WTC11 (cell line): ENCODE measurements around the gene HNF1A. TPM values are rescaled to one million over a fixed set of nuclear protein-coding genes. Genes with fewer than 3 reads are reported as not detected.

Experiments used
- ATF3 ChIP-seq: sonication (generic); formaldehyde crosslinking; conservative IDR thresholded peaks from 2 replicates; pipeline ENCODE4 v1.8.1; 2022; ENCODE audit warnings: mild to moderate bottlenecking, missing genetic modification reagents
- ATF6 ChIP-seq: sonication (generic); formaldehyde crosslinking; IDR thresholded peaks from 2 replicates; pipeline ENCODE4 v1.8.1; 2023; ENCODE audit warnings: mild to moderate bottlenecking, missing genetic modification reagents
- E2F5 ChIP-seq: sonication (generic); formaldehyde crosslinking; IDR thresholded peaks from 2 replicates; pipeline ENCODE4 v1.8.1; 2022; ENCODE audit warnings: mild to moderate bottlenecking, moderate library complexity, missing genetic modification reagents
- FOXK1 ChIP-seq: sonication (generic); formaldehyde crosslinking; IDR thresholded peaks from 2 replicates; pipeline ENCODE4 v1.8.0; 2022; ENCODE audit warnings: mild to moderate bottlenecking, moderate library complexity, missing genetic modification reagents
- GABPB1 ChIP-seq: sonication (generic); formaldehyde crosslinking; IDR thresholded peaks from 2 replicates; pipeline ENCODE4 v1.8.1; 2023; ENCODE audit warnings: mild to moderate bottlenecking, missing genetic modification reagents
- IRF1 ChIP-seq: sonication (generic); formaldehyde crosslinking; IDR thresholded peaks from 2 replicates; pipeline ENCODE4 v1.8.0; 2023; ENCODE audit warnings: missing genetic modification reagents
- KAT7 ChIP-seq: sonication (generic); formaldehyde crosslinking; IDR thresholded peaks from 2 replicates; pipeline ENCODE4 v1.8.1; 2023; ENCODE audit warnings: missing genetic modification reagents, mild to moderate bottlenecking, borderline replicate concordance
- MAX ChIP-seq: sonication (generic); formaldehyde crosslinking; IDR thresholded peaks from 2 replicates; pipeline ENCODE4 v1.8.0; 2022; ENCODE audit warnings: mild to moderate bottlenecking, missing genetic modification reagents
- MXD4 ChIP-seq: fragments of 250-450 bp; sonication (Bioruptor Pico); IDR thresholded peaks from 2 replicates; pipeline ENCODE4 v1.8.0; 2021; ENCODE audit warnings: mild to moderate bottlenecking, moderate library complexity, borderline replicate concordance
- NFE2L1 ChIP-seq: sonication (generic); formaldehyde crosslinking; IDR thresholded peaks from 2 replicates; pipeline ENCODE4 v1.8.1; 2023; ENCODE audit warnings: missing genetic modification reagents
- NFYB ChIP-seq: sonication (generic); formaldehyde crosslinking; conservative IDR thresholded peaks from 2 replicates; pipeline ENCODE4 v1.8.0; 2022; ENCODE audit warnings: low read depth, missing genetic modification reagents
- OVOL2 ChIP-seq: fragments of 250-450 bp; sonication (Bioruptor Pico); IDR thresholded peaks from 2 replicates; pipeline ENCODE4 v1.9.0; 2021; ENCODE audit warnings: mild to moderate bottlenecking, borderline replicate concordance
- RORB ChIP-seq: fragments of 250-450 bp; sonication (Bioruptor Pico); IDR thresholded peaks from 2 replicates; pipeline ENCODE4 v1.9.0; 2021; ENCODE audit warnings: mild to moderate bottlenecking
- SMAD4 ChIP-seq: sonication (generic); formaldehyde crosslinking; IDR thresholded peaks from 2 replicates; pipeline ENCODE4 v1.8.0; 2022; ENCODE audit warnings: mild to moderate bottlenecking, missing genetic modification reagents
- TCF7 ChIP-seq: sonication (generic); formaldehyde crosslinking; IDR thresholded peaks from 2 replicates; pipeline ENCODE4 v1.8.0; 2022; ENCODE audit warnings: mild to moderate bottlenecking, low read depth, missing genetic modification reagents, moderate library complexity
- USF1 ChIP-seq: sonication (generic); formaldehyde crosslinking; IDR thresholded peaks from 2 replicates; pipeline ENCODE4 v1.8.0; 2022; ENCODE audit warnings: mild to moderate bottlenecking, missing genetic modification reagents
- USF2 ChIP-seq: sonication (generic); formaldehyde crosslinking; IDR thresholded peaks from 2 replicates; pipeline ENCODE4 v1.8.1; 2023; ENCODE audit warnings: mild to moderate bottlenecking, missing genetic modification reagents, moderate library complexity
- ZMAT4 ChIP-seq: fragments of 250-450 bp; sonication (Bioruptor Pico); IDR thresholded peaks from 2 replicates; pipeline ENCODE4 v1.9.0; 2021; ENCODE audit warnings: mild to moderate bottlenecking
- ZNF219 ChIP-seq: sonication (generic); formaldehyde crosslinking; IDR thresholded peaks from 2 replicates; pipeline ENCODE4 v1.8.0; 2023; ENCODE audit warnings: missing genetic modification reagents, mild to moderate bottlenecking, borderline replicate concordance
- ZNF263 ChIP-seq: sonication (generic); formaldehyde crosslinking; IDR thresholded peaks from 2 replicates; pipeline ENCODE4 v1.8.1; 2022; ENCODE audit warnings: low read depth, mild to moderate bottlenecking, moderate library complexity, missing genetic modification reagents
- ZNF281 ChIP-seq: sonication (generic); formaldehyde crosslinking; IDR thresholded peaks from 2 replicates; pipeline ENCODE4 v1.8.0; 2023; ENCODE audit warnings: mild to moderate bottlenecking, missing genetic modification reagents
- ZNF425 ChIP-seq: fragments of 250-450 bp; sonication (Bioruptor Pico); conservative IDR thresholded peaks from 2 replicates; pipeline ENCODE4 v1.9.0; 2021; ENCODE audit warnings: mild to moderate bottlenecking
- ZNF512 ChIP-seq: sonication (generic); formaldehyde crosslinking; IDR thresholded peaks from 2 replicates; pipeline ENCODE4 v1.8.1; 2022; ENCODE audit warnings: missing genetic modification reagents, borderline replicate concordance
- total RNA-seq: library from RNA; stranded (reverse); gene quantifications from 3 replicates; pipeline ENCODE4 v1.2.3, GENCODE V29; 2021

Gene HNF1A
- total RNA-seq, 1 experiment from 2014 or later: not detected

- TF ChIP-seq NFYB (CRISPR knock-in tag): no peak
- no peak for TF ChIP-seq ZNF512 (CRISPR knock-in tag)
- TF ChIP-seq SMAD4 (CRISPR knock-in tag): no peak
- TF ChIP-seq GABPB1 (CRISPR knock-in tag): peak; percentile 43; the same call in 1 of the 2 replicates
- TF ChIP-seq ZNF219: no peak
- TF ChIP-seq IRF1 (CRISPR knock-in tag): no peak
- no peak for TF ChIP-seq ZNF281 (CRISPR knock-in tag)
- no peak for TF ChIP-seq ATF3
- TF ChIP-seq ATF6 (CRISPR knock-in tag): no peak
- TF ChIP-seq MXD4 (CRISPR knock-in tag): no peak
- TF ChIP-seq FOXK1 (CRISPR knock-in tag): peak; percentile 51; the same call in 1 of the 2 replicates
- no peak for TF ChIP-seq RORB (CRISPR knock-in tag)
- no peak for TF ChIP-seq ZNF263 (CRISPR knock-in tag)
- peak; percentile 94 for TF ChIP-seq USF2 (CRISPR knock-in tag)
- no peak for TF ChIP-seq ZMAT4 (CRISPR knock-in tag)
- TF ChIP-seq USF1 (CRISPR knock-in tag): peak; percentile 93
- 0 out of 2 replicates have a peak, but pooled peaks have one; percentile 22 for TF ChIP-seq NFE2L1 (CRISPR knock-in tag)
- no peak for TF ChIP-seq OVOL2 (CRISPR knock-in tag)
- no peak for TF ChIP-seq TCF7 (CRISPR knock-in tag)
- no peak for TF ChIP-seq ZNF425 (CRISPR knock-in tag)
- peak; percentile 82 for TF ChIP-seq MAX
- no peak for TF ChIP-seq KAT7 (CRISPR knock-in tag)
- TF ChIP-seq E2F5: no peak
Measured at GRCh38 chr12:121015825-121016766, 37.8 kb downstream of the HNF1A start, which contains the start of gene C12orf43 (continued).
